ENCODE measurements around the gene RABGAP1L. TPM values are rescaled to one million over a fixed set of nuclear protein-coding genes. Genes with fewer than 3 reads are reported as not detected.

RABGAP1L gene
- total and polyA plus RNA-seq, 11 donors = 18.6 to 195 (median 98.4) TPM

DNA sequence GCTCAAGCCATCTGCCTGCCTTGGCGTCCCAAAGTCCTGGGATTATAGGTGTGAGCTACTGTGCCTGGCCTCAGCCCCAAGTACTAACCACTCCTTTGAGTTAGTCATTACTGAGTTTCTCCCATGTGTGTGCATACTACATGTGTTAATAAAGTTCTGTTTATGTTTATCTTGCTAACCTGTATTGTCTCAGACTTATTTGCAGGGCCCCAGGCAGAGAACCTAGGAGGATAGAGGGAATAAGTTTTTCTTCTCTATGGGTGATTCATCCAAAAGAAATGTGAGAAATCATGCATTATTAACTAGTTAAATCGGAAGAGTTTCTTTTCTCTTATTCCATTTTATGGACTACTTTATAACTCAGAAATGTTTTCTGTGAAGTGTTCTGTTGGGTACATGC is 636.5 kb downstream of the RABGAP1L start:
- WGBS, 4 donors = 96 to 97% (median 96%) methylated on average over 2 of the region's 2 CpGs
- Histone ChIP-seq H3K36me3 (no peaks in the 10 kb centered on the region), H3K9me3 (no peaks in the 10 kb centered on the region), H3K4me1 (peaks cover 0 to 17% (median 5%) of the 10 kb centered on the region in 12 donors), H3K27ac (no peak overlapping the region), H3K4me3 (no peak overlapping the region), H3K27me3 (no peaks in the 10 kb centered on the region)
- intact Hi-C loops (cut with DNase I) = loop anchor here in 1 of 10 donors (5.0 kb wide), 1 partner anchor 599 kb away; no protein-coding TSS in a partner anchor
- ATAC-seq (no peak), DNase-seq (no peak)
- TF ChIP-seq, protein P1, sequence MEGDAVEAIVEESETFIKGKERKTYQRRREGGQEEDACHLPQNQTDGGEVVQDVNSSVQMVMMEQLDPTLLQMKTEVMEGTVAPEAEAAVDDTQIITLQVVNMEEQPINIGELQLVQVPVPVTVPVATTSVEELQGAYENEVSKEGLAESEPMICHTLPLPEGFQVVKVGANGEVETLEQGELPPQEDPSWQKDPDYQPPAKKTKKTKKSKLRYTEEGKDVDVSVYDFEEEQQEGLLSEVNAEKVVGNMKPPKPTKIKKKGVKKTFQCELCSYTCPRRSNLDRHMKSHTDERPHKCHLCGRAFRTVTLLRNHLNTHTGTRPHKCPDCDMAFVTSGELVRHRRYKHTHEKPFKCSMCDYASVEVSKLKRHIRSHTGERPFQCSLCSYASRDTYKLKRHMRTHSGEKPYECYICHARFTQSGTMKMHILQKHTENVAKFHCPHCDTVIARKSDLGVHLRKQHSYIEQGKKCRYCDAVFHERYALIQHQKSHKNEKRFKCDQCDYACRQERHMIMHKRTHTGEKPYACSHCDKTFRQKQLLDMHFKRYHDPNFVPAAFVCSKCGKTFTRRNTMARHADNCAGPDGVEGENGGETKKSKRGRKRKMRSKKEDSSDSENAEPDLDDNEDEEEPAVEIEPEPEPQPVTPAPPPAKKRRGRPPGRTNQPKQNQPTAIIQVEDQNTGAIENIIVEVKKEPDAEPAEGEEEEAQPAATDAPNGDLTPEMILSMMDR (IDR thresholded peaks at IDR 0.05) = no peak
- TF ChIP-seq POLR2A (IDR thresholded peaks at IDR 0.05) = no peak

DNA sequence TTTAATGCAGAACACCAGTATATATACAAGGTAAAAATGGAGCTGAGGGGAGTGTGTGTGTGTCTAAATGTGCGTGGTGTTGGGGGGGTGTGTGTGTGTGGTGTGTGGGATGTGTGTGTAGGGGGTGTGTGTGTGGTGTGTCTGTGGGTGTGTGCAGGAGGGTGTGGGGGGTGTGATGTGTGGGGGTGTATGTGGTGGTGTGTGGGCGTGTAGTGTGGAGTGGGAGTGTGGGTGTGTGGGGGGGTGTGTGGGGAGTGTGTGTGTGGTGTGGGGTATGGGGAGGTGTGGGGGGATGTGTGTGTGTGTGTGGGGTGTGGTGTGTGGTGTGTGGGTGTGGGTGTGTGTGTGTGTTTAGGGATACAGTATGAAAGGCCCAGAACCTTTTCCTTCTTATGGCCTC is 638.1 kb downstream of the RABGAP1L start:
- Histone ChIP-seq H3K27me3 (no peaks in the 10 kb centered on the region), H3K27ac (no peak overlapping the region), H3K9me3 (no peaks in the 10 kb centered on the region), H3K4me1 (peaks cover 0 to 23% (median 5%) of the 10 kb centered on the region in 12 donors), H3K4me3 (no peak overlapping the region), H3K36me3 (no peaks in the 10 kb centered on the region)
- DNase-seq = no peak
- intact Hi-C loops (cut with DNase I) = loop anchor here in 1 of 10 donors (5.0 kb wide), 1 partner anchor 600 kb away; no protein-coding TSS in a partner anchor
- ATAC-seq = no peak
- TF ChIP-seq POLR2A (IDR thresholded peaks at IDR 0.05) = no peak
- 90 to 97% (median 97%) methylated on average over 2 of the region's 2 CpGs for WGBS, 4 donors

DNA sequence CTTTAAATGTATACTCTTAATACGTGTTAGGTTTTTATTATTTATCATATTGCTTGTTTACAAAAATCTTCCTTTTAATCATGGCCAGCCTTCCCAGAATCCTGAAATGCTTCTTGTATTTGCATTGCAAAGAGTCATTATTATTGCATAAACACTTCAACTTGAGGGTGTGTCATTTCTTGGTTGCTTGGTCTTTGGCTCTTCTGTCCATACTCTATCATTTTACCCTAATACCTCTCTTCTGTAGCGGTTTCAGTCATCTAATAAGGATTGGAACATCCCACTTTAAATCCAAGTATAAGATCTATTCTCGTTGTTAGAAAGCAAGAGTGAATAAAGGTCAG is 639.8 kb downstream of the RABGAP1L start:
- H3K9me3 ChIP-seq = no peaks in the 10 kb centered on the region
- 27 to 44% (median 38%) methylated on average over 3 of the region's 3 CpGs for WGBS, 4 donors
- ATAC-seq (no peak), DNase-seq (no peak)
- intact Hi-C loops (cut with DNase I) = loop anchor here in 1 of 10 donors (5.0 kb wide), 1 partner anchor 602 kb away; no protein-coding TSS in a partner anchor
- no peaks in the 10 kb centered on the region for H3K36me3 ChIP-seq
- H3K27ac ChIP-seq = peak overlapping the region in 8 of 12 donors; percentile 2 to 46 (median 30)
- TF ChIP-seq, protein P1 (IDR thresholded peaks at IDR 0.05) = no peak
- no peak for TF ChIP-seq POLR2A (IDR thresholded peaks at IDR 0.05)
- peak overlapping the region in 10 of 12 donors; percentile 38 to 73 (median 54) for H3K4me3 ChIP-seq
- peaks cover 0 to 23% (median 5%) of the 10 kb centered on the region in 12 donors for H3K4me1 ChIP-seq
- no peaks in the 10 kb centered on the region for H3K27me3 ChIP-seq

DNA sequence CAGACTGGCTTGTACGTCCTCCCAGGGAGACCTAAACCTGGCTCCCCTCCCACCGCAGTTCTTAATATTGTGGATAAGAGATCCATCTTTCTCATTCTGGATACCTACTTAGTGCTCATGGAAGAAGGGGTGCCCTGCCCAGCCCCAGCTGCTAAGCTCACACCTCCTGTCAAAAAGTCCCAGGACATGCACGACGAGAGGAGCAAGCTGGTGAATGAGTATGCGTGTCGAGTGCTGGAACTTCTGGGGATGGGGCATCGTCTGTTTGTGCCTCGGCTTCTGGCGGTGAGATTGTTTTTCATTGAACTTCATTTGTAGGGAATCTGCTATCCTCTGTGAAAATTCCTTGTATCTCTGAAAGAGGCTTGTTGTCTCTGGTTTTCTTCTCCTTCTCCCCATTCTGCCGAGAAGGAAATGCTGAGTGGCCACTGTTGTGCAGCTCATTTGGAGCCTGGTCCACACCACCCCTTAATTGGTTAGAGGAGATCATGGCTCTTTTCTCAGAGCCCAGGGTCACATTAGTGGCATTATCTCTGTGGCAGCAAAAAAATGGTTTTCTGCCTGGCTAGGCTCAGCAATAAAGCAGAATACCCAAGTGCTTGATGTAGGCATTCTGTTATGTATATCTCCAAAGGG is 641.0 kb downstream of the RABGAP1L start:
- H3K4me1 ChIP-seq = peaks cover 0 to 23% (median 5%) of the 10 kb centered on the region in 12 donors
- no peaks in the 10 kb centered on the region for H3K27me3 ChIP-seq
- TF ChIP-seq POLR2A (IDR thresholded peaks at IDR 0.05) = no peak
- TF ChIP-seq, protein P1 (IDR thresholded peaks at IDR 0.05) = no peak
- H3K4me3 ChIP-seq = peak overlapping the region; percentile 8 to 73 (median 52)
- no peaks in the 10 kb centered on the region for H3K9me3 ChIP-seq
- WGBS, 4 donors = 22 to 31% (median 28%) methylated on average over 10 of the region's 10 CpGs
- intact Hi-C loops (cut with DNase I) = no loop called here
- DNase-seq = no peak
- peak in 2 of 4 donors; percentile 7 to 31 for ATAC-seq
- no peaks in the 10 kb centered on the region for H3K36me3 ChIP-seq
- peak overlapping the region in 5 of 12 donors; percentile 30 to 59 (median 40) for H3K27ac ChIP-seq
